Testis (tissue), 3 donors: Measurements from ENCODE around the gene ITGB5. TPM values are rescaled to one million over a fixed set of nuclear protein-coding genes. Genes with fewer than 3 reads are reported as not detected.

Source experiments
- DNase-seq: peaks from one replicate; pipeline ENCODE4 v3.0.0-alpha.2; 2019
- H3K27ac ChIP-seq, 2 donors: fragments of 200-600 bp; sonication (generic); one replicate each; pipeline ENCODE4 v1.5.1; 2019
- H3K27me3 ChIP-seq: fragments of 200-600 bp; sonication (generic); one replicate; pipeline ENCODE4 v1.5.1; 2019
- H3K36me3 ChIP-seq: fragments of 200-600 bp; sonication (generic); one replicate; pipeline ENCODE4 v1.5.1; 2017; ENCODE audit warnings: low read depth; ENCODE audit errors: missing control alignments
- H3K4me1 ChIP-seq: fragments of 200-600 bp; sonication (generic); one replicate; pipeline ENCODE4 v1.5.1; 2019
- H3K4me3 ChIP-seq, 2 donors: fragments of 200-600 bp; sonication (generic); one replicate each; pipeline ENCODE4 v1.5.1; 2017 to 2019
- H3K9me3 ChIP-seq: fragments of 200-600 bp; sonication (generic); one replicate; pipeline ENCODE4 v1.5.1; 2017
- CTCF ChIP-seq, 3 experiments: fragments of 450-650 bp in 2 of 3; fragments of 200-600 bp in 1 of 3; sonication (generic) in 1 of 3; IDR thresholded peaks; one replicate each; pipeline ENCODE4 v1.5.1; 2016 to 2019; ENCODE audit warnings: antibody characterized with exemption in 3 of 3, mild to moderate bottlenecking in 2 of 3, moderate library complexity in 1 of 3
- POLR2A ChIP-seq: fragments of 450-650 bp; IDR thresholded peaks from one replicate; pipeline ENCODE4 v1.6.1; 2017; ENCODE audit warnings: antibody characterized with exemption, mild to moderate bottlenecking, moderate library complexity
- WGBS, 2 donors: methylation state at CpG; one replicate each; pipeline ENCODE4 v1.1.5; 2018; 5-methylcytosine and 5-hydroxymethylcytosine counted together
- intact Hi-C: fragments of 100-400 bp; cut with DNase I; formaldehyde crosslinking; loops from one replicate; pipeline ENCODE4 v1.15.1; 2023; ENCODE audit warnings: low total_unique reads
- polyA plus RNA-seq: library from polyadenylated mRNA; stranded (reverse); fragments of 350-450 nt; fragmentation: Illumina TruSeq; extraction: RNeasy Lipid Tissue Mini Kit (QIAGEN cat#74804); gene quantifications from one replicate; pipeline ENCODE4 v1.2.3, GENCODE V29; 2014; ENCODE audit warnings: low read depth, low replicate concordance; ENCODE audit not compliant: insufficient read depth
- total RNA-seq, 2 donors: library from RNA; depleted of rRNA; stranded (reverse); fragments of >200 nt; gene quantifications; one replicate each; pipeline ENCODE4 v1.2.3, GENCODE V29; 2016

The ITGB5 gene
- total and polyA plus RNA-seq, 3 donors from 2014 or later, result 46.0 to 101 (median 76.9) TPM

GRCh38 chr3:124838963-124839362, 48.2 kb downstream of the ITGB5 start:
- Histone ChIP-seq H3K36me3 (no peaks in the 10 kb centered on the region), H3K4me3 (no peak overlapping the region), H3K9me3 (no peaks in the 10 kb centered on the region), H3K27me3 (no peaks in the 10 kb centered on the region), H3K4me1 (peaks cover 30% of the 10 kb centered on the region), H3K27ac (no peak overlapping the region)
- 92 to 93% methylated on average over 3 of the region's 3 CpGs for WGBS, 2 donors
- no peak for DNase-seq
- intact Hi-C loops, result no loop called here
- TF ChIP-seq POLR2A, result no peak
- no peak for TF ChIP-seq CTCF (IDR thresholded peaks at IDR 0.05)

GRCh38 chr3:124837730-124838186, 49.4 kb downstream of the ITGB5 start:
- no peak for TF ChIP-seq POLR2A
- no peak for TF ChIP-seq CTCF (IDR thresholded peaks at IDR 0.05)
- WGBS, 2 donors, result 26 to 38% methylated on average over 6 of the region's 6 CpGs
- Histone ChIP-seq H3K9me3 (no peaks in the 10 kb centered on the region), H3K27ac (peak overlapping the region in 1 of 2 donors; percentile 79), H3K36me3 (no peaks in the 10 kb centered on the region), H3K4me3 (no peak overlapping the region), H3K27me3 (no peaks in the 10 kb centered on the region), H3K4me1 (peaks cover 32% of the 10 kb centered on the region)
- intact Hi-C loops, result no loop called here
- peak; percentile 83 for DNase-seq

- Histone ChIP-seq H3K27ac (peak overlapping the region; percentile 18 to 79), H3K4me3 (no peak overlapping the region), H3K4me1 (peaks cover 32% of the 10 kb centered on the region), H3K36me3 (no peaks in the 10 kb centered on the region), H3K9me3 (no peaks in the 10 kb centered on the region), H3K27me3 (no peaks in the 10 kb centered on the region)
- intact Hi-C loops, result no loop called here
- WGBS, 2 donors, result 72 to 80% methylated on average over 2 of the region's 2 CpGs
- DNase-seq, result no peak
- TF ChIP-seq CTCF (IDR thresholded peaks at IDR 0.05) (no peak), POLR2A (no peak)
Observed at GRCh38 chr3:124837065-124837464, 50.1 kb downstream of the ITGB5 start.

GRCh38 chr3:124836448-124836847, 50.7 kb downstream of the ITGB5 start:
- Histone ChIP-seq H3K27me3 (no peaks in the 10 kb centered on the region), H3K4me3 (no peak overlapping the region), H3K4me1 (peaks cover 32% of the 10 kb centered on the region), H3K9me3 (no peaks in the 10 kb centered on the region), H3K36me3 (no peaks in the 10 kb centered on the region), H3K27ac (peak overlapping the region; percentile 18 to 79)
- TF ChIP-seq POLR2A (no peak), CTCF (IDR thresholded peaks at IDR 0.05) (no peak)
- intact Hi-C loops, result no loop called here
- 61 to 63% methylated on average over 1 of the region's 1 CpG for WGBS, 2 donors
- no peak for DNase-seq
